CD14-positive monocyte (primary cell): ENCODE results near the gene MTUS2. TPM values are rescaled to one million over a fixed set of nuclear protein-coding genes. Genes with fewer than 3 reads are reported as not detected.

Source experiments
- DNase-seq, 3 donors: peaks; one replicate each; pipeline ENCODE4 v3.0.0-alpha.2; 2011 to 2022
- H2AFZ ChIP-seq: 2 replicates; pipeline ENCODE4 v1.6.0; 2012; ENCODE audit warnings: mild to moderate bottlenecking, low read depth, low read length, inconsistent platforms; ENCODE audit not compliant: insufficient read depth, poor library complexity, severe bottlenecking
- H3K27ac ChIP-seq, 2 donors: 1 replicate in 1 of 2; 2 replicates in 1 of 2; pipeline ENCODE4 v1.5.1; 2012 to 2013; ENCODE audit warnings: low read length in 2 of 2, control low read depth in 1 of 2, inconsistent platforms in 1 of 2, low read depth in 1 of 2, mild to moderate bottlenecking in 1 of 2
- H3K27me3 ChIP-seq, 2 donors: one replicate each; pipeline versions ENCODE4 v1.6.0 to v1.6.1; 2011 to 2013; ENCODE audit warnings: low read length in 2 of 2; ENCODE audit not compliant: control insufficient read depth in 2 of 2, insufficient read depth in 2 of 2
- H3K36me3 ChIP-seq, 2 donors: replicated peaks in 1 of 2; 1 replicate in 1 of 2; 2 replicates in 1 of 2; pipeline versions ENCODE4 v1.5.1 to v1.6.1; 2012 to 2013; ENCODE audit warnings: low read length in 2 of 2, control low read depth in 1 of 2, inconsistent platforms in 1 of 2, mild to moderate bottlenecking in 1 of 2; ENCODE audit not compliant: insufficient read depth in 2 of 2, control insufficient read depth in 1 of 2
- H3K4me1 ChIP-seq, 2 donors: 1 replicate in 1 of 2; 2 replicates in 1 of 2; pipeline versions ENCODE4 v1.5.1 to v1.6.1; 2012 to 2013; ENCODE audit warnings: low read length in 2 of 2, control low read depth in 1 of 2, inconsistent platforms in 1 of 2, mild to moderate bottlenecking in 1 of 2, moderate library complexity in 1 of 2; ENCODE audit not compliant: insufficient read depth in 2 of 2, control insufficient read depth in 1 of 2
- H3K4me2 ChIP-seq: replicated peaks from 2 replicates; pipeline ENCODE3; 2012; ENCODE audit warnings: low read length, moderate library complexity, mild to moderate bottlenecking; ENCODE audit not compliant: poor library complexity, severe bottlenecking; ENCODE audit errors: extremely low read depth
- H3K4me3 ChIP-seq, 3 experiments: fragments of 200-600 bp in 1 of 3; sonication (generic) in 1 of 3; replicated peaks in 1 of 3; 1 replicate in 2 of 3; 2 replicates in 1 of 3; pipeline ENCODE4 v1.5.1; 2011 to 2013; ENCODE audit warnings: low read length in 3 of 3, mild to moderate bottlenecking in 3 of 3, control low read depth in 2 of 3, low read depth in 2 of 3, inconsistent platforms in 1 of 3, moderate library complexity in 1 of 3
- H3K79me2 ChIP-seq: 2 replicates; pipeline ENCODE4 v1.6.0; 2012; ENCODE audit warnings: mild to moderate bottlenecking, control low read depth, inconsistent platforms, low read length, moderate library complexity; ENCODE audit not compliant: insufficient read depth
- H3K9ac ChIP-seq: 2 replicates; pipeline ENCODE4 v1.6.0; 2017; ENCODE audit warnings: low read length, mild to moderate bottlenecking; ENCODE audit not compliant: insufficient read depth, poor library complexity, severe bottlenecking
- H3K9me3 ChIP-seq, 2 donors: replicated peaks in 1 of 2; 1 replicate in 1 of 2; 2 replicates in 1 of 2; pipeline versions ENCODE4 v1.5.1 to v1.6.1; 2012 to 2013; ENCODE audit warnings: low read length in 2 of 2, control low read depth in 1 of 2; ENCODE audit not compliant: control insufficient read depth in 1 of 2, insufficient read depth in 1 of 2
- H4K20me1 ChIP-seq: 2 replicates; pipeline ENCODE4 v1.6.0; 2012; ENCODE audit warnings: mild to moderate bottlenecking, low read length, control low read depth, moderate library complexity; ENCODE audit not compliant: insufficient read depth
- H3K27ac Mint-ChIP-seq, 7 donors: one replicate each; pipeline ENCODE4 v1.8.0; 2020; ENCODE audit warnings: mild to moderate bottlenecking in 7 of 7, mixed read lengths in 7 of 7, moderate library complexity in 6 of 7, inconsistent platforms in 2 of 7
- H3K27me3 Mint-ChIP-seq, 3 donors: one replicate each; pipeline ENCODE4 v1.8.0; 2021 to 2022; ENCODE audit warnings: low read depth in 3 of 3, mild to moderate bottlenecking in 3 of 3, mixed read lengths in 3 of 3, moderate library complexity in 3 of 3, inconsistent platforms in 1 of 3
- H3K36me3 Mint-ChIP-seq, 2 donors: one replicate each; pipeline ENCODE4 v1.8.0; 2020; ENCODE audit warnings: mixed read lengths in 2 of 2, inconsistent platforms in 1 of 2, mild to moderate bottlenecking in 1 of 2
- H3K4me1 Mint-ChIP-seq: one replicate; pipeline ENCODE4 v1.8.0; 2020; ENCODE audit warnings: mild to moderate bottlenecking, mixed read lengths
- H3K4me3 Mint-ChIP-seq, 2 donors: one replicate each; pipeline ENCODE4 v1.8.0; 2020; ENCODE audit warnings: mild to moderate bottlenecking in 2 of 2, mixed read lengths in 2 of 2, moderate library complexity in 1 of 2
- H3K9me3 Mint-ChIP-seq, 7 donors: one replicate each; pipeline ENCODE4 v1.8.0; 2020 to 2022; ENCODE audit warnings: mixed read lengths in 7 of 7, mild to moderate bottlenecking in 6 of 7, moderate library complexity in 6 of 7, inconsistent platforms in 2 of 7
- WGBS: methylation state at CpG from one replicate; pipeline ENCODE4 v1.1.5; 2013; ENCODE audit warnings: missing lambda C conversion rate; ENCODE audit not compliant: insufficient coverage; 5-methylcytosine and 5-hydroxymethylcytosine counted together
- intact Hi-C, 2 donors: fragments of 100-400 bp; cut with micrococcal nuclease; formaldehyde crosslinking; loops; one replicate each; pipeline versions ENCODE4 v1.15.0 to v1.15.1; 2023
- polyA plus RNA-seq, 3 donors: library from polyadenylated mRNA; depleted of rRNA in 1 of 3; unstranded in 2 of 3; stranded (reverse) in 1 of 3; fragments of 300-500 nt in 2 of 3; fragments of >200 nt in 1 of 3; fragmentation: Illumina TruSeq in 2 of 3; gene quantifications; 1 replicate in 2 of 3; 2 replicates in 1 of 3; pipeline ENCODE4 v1.2.3, GENCODE V29; 2012 to 2021
- TF ChIP-seq, protein P1 (sequence below): fragments of 200-600 bp; IDR thresholded peaks from one replicate; pipeline ENCODE4 v1.8.0; 2022; ENCODE audit warnings: antibody characterized with exemption, mild to moderate bottlenecking

The MTUS2 gene
- polyA plus RNA-seq, 3 donors, result 0.04 TPM; not detected in 2

DNA sequence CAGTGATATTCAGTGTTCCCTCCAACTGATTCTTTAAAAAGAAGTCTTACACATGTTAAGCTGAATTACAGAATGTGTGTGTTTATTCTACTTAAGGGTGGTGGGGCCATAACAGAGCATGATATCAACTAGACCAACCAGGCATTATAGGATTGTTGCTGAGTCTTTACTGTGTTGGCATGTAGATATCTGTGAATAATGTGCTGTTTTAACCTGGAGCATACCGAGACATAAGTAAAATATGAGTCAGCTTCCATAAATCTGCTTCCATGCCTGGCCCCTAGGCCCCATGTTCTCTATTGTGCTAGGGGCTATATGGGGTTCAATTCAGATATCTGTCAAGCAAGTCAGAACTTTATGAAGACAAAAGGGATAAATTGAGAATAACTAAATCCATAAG, 295.7 kb downstream of the MTUS2 start:
- H3K4me3 Mint-ChIP-seq, result no peak overlapping the region
- intact Hi-C loops, result no loop called here
- TF ChIP-seq, protein P1, sequence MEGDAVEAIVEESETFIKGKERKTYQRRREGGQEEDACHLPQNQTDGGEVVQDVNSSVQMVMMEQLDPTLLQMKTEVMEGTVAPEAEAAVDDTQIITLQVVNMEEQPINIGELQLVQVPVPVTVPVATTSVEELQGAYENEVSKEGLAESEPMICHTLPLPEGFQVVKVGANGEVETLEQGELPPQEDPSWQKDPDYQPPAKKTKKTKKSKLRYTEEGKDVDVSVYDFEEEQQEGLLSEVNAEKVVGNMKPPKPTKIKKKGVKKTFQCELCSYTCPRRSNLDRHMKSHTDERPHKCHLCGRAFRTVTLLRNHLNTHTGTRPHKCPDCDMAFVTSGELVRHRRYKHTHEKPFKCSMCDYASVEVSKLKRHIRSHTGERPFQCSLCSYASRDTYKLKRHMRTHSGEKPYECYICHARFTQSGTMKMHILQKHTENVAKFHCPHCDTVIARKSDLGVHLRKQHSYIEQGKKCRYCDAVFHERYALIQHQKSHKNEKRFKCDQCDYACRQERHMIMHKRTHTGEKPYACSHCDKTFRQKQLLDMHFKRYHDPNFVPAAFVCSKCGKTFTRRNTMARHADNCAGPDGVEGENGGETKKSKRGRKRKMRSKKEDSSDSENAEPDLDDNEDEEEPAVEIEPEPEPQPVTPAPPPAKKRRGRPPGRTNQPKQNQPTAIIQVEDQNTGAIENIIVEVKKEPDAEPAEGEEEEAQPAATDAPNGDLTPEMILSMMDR, result no peak

DNA sequence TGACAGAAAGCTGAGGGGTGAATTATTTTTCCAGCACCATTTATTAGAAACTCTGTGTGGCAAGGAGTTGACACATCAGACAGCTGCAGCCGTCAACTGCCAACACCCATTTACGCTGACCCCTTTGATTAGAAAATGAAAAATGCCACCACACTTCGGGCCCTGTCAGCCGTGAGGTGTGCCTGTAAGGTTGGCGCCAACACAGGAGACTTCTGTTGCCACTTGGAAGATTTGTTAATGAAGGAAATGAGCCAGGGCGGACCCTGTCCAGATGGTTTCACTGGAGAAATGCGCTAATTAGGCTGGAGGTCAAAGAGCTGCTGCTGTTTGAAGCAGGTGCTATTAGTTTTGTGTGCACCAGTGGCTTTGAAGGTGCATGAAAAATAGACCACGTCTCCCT, 297.5 kb downstream of the MTUS2 start:
- no peaks in the 10 kb centered on the region for H4K20me1 ChIP-seq
- Mint-ChIP-seq H3K4me1 (no peaks in the 10 kb centered on the region), H3K9me3 (peaks cover 0 to 7% (median 2%) of the 10 kb centered on the region in 7 donors), H3K27me3 (peaks cover 0 to 5% (median 0%) of the 10 kb centered on the region in 3 donors), H3K27ac (no peak overlapping the region), H3K36me3 (no peaks in the 10 kb centered on the region), H3K4me3 (no peak overlapping the region)
- no peak overlapping the region for H3K27ac ChIP-seq
- H3K4me3 ChIP-seq, result no peak overlapping the region
- no peak overlapping the region for H3K9ac ChIP-seq
- no peaks in the 10 kb centered on the region for H3K27me3 ChIP-seq
- intact Hi-C loops, result no loop called here
- TF ChIP-seq, protein P1, result no peak
- no peak overlapping the region for H3K4me2 ChIP-seq
- no peaks in the 10 kb centered on the region for H3K36me3 ChIP-seq
- H3K79me2 ChIP-seq, result no peaks in the 10 kb centered on the region
- H3K9me3 ChIP-seq, result no peaks in the 10 kb centered on the region
- H2AFZ ChIP-seq, result no peak overlapping the region
- H3K4me1 ChIP-seq, result no peaks in the 10 kb centered on the region
- no peak for DNase-seq
- WGBS, result 96% methylated on average over 6 of the region's 8 CpGs

More for the DNA sequence above, 295.7 kb downstream of the MTUS2 start:
- Histone ChIP-seq H3K79me2 (no peaks in the 10 kb centered on the region), H2AFZ (no peak overlapping the region), H4K20me1 (no peaks in the 10 kb centered on the region), H3K27me3 (no peaks in the 10 kb centered on the region), H3K36me3 (no peaks in the 10 kb centered on the region), H3K9ac (no peak overlapping the region), H3K9me3 (no peaks in the 10 kb centered on the region), H3K4me1 (no peaks in the 10 kb centered on the region), H3K4me2 (no peak overlapping the region), H3K27ac (no peak overlapping the region), H3K4me3 (no peak overlapping the region)
- peaks cover 0 to 4% (median 4%) of the 10 kb centered on the region in 7 donors for H3K9me3 Mint-ChIP-seq
- no peaks in the 10 kb centered on the region for H3K36me3 Mint-ChIP-seq
- H3K27me3 Mint-ChIP-seq, result peaks cover 0 to 5% (median 0%) of the 10 kb centered on the region in 3 donors
- DNase-seq, result no peak
- WGBS, result no CpG with 5 or more reads among the region's 1 CpG
- no peak overlapping the region for H3K27ac Mint-ChIP-seq
- no peaks in the 10 kb centered on the region for H3K4me1 Mint-ChIP-seq
